PC-3 (cell line): ENCODE measurements around the gene LHFPL5.

Experiments
- EZH2 ChIP-seq: fragments of 300-600 bp; sonication (generic); IDR thresholded peaks from one replicate; pipeline ENCODE4 v1.6.1; 2017; ENCODE audit warnings: antibody characterized with exemption, mild to moderate bottlenecking, low read length; ENCODE audit not compliant: unreplicated experiment
- EZH2phosphoT487 ChIP-seq: fragments of 300-600 bp; sonication (generic); IDR thresholded peaks from 2 replicates; pipeline ENCODE4 v1.6.1; 2018; ENCODE audit warnings: mild to moderate bottlenecking, antibody characterized with exemption, low read length, borderline replicate concordance
- TF ChIP-seq, protein P1 (sequence below): fragments of 300-600 bp; sonication (generic); conservative IDR thresholded peaks from 2 replicates; pipeline ENCODE4 v1.5.1; 2017; ENCODE audit warnings: antibody characterized with exemption, low read depth, mild to moderate bottlenecking, low read length

DNA sequence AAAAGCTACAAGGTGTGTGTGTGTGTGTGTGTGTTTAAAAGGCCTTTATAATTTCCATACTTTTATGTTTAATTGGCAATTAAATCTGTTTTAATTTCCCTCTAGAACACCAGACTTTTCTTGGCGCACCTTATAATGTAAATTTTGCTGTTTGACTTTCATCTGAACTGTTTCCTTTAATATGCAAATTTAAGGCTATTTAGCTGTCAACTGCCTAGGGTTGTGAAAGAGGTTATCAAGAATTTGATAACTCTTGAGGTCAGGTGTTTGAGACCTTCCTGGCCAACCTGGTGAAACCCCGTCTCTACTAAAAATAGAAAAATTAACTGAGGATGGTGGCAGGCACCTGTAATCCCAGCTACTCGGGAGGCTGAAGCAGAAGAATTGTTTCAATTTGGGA is 4.0 kb upstream of the LHFPL5 start:
- TF ChIP-seq, protein P1, sequence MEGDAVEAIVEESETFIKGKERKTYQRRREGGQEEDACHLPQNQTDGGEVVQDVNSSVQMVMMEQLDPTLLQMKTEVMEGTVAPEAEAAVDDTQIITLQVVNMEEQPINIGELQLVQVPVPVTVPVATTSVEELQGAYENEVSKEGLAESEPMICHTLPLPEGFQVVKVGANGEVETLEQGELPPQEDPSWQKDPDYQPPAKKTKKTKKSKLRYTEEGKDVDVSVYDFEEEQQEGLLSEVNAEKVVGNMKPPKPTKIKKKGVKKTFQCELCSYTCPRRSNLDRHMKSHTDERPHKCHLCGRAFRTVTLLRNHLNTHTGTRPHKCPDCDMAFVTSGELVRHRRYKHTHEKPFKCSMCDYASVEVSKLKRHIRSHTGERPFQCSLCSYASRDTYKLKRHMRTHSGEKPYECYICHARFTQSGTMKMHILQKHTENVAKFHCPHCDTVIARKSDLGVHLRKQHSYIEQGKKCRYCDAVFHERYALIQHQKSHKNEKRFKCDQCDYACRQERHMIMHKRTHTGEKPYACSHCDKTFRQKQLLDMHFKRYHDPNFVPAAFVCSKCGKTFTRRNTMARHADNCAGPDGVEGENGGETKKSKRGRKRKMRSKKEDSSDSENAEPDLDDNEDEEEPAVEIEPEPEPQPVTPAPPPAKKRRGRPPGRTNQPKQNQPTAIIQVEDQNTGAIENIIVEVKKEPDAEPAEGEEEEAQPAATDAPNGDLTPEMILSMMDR: no peak
- TF ChIP-seq EZH2phosphoT487 (no peak), EZH2 (no peak)
